GM23248 (cell line): ENCODE data around the gene OOSP3. TPM values are rescaled to one million over a fixed set of nuclear protein-coding genes. Genes with fewer than 3 reads are reported as not detected.

Experiments
- DNase-seq: peaks from one replicate; pipeline ENCODE4 v3.0.0-alpha.2; 2015
- H2AFZ ChIP-seq: fragments of 200-600 bp; sonication (generic); 2 replicates; pipeline ENCODE4 v1.6.1; 2016; ENCODE audit warnings: antibody characterized with exemption
- H3F3A ChIP-seq: fragments of 200-600 bp; sonication (generic); 2 replicates; pipeline ENCODE4 v1.6.1; 2016; ENCODE audit warnings: mild to moderate bottlenecking, antibody characterized with exemption, mixed run types; ENCODE audit not compliant: insufficient read depth
- H3K27ac ChIP-seq: fragments of 200-600 bp; sonication (generic); 2 replicates; pipeline ENCODE4 v1.5.1; 2016; ENCODE audit warnings: mild to moderate bottlenecking
- H3K27me3 ChIP-seq: fragments of 200-600 bp; sonication (generic); replicated peaks from 2 replicates; pipeline ENCODE4 v1.6.1; 2016; ENCODE audit warnings: mild to moderate bottlenecking; ENCODE audit not compliant: insufficient read depth
- H3K36me3 ChIP-seq: fragments of 200-600 bp; sonication (generic); 2 replicates; pipeline ENCODE4 v1.6.1; 2016; ENCODE audit warnings: low read depth, mild to moderate bottlenecking
- H3K4me1 ChIP-seq: fragments of 200-600 bp; sonication (generic); 2 replicates; pipeline ENCODE4 v1.6.1; 2016; ENCODE audit warnings: mild to moderate bottlenecking; ENCODE audit not compliant: insufficient read depth
- H3K4me2 ChIP-seq: fragments of 200-600 bp; sonication (generic); one replicate; pipeline ENCODE4 v1.6.1; 2016; ENCODE audit warnings: mild to moderate bottlenecking; ENCODE audit not compliant: unreplicated experiment
- H3K4me3 ChIP-seq: fragments of 200-600 bp; sonication (generic); 2 replicates; pipeline ENCODE4 v1.5.1; 2016; ENCODE audit warnings: mild to moderate bottlenecking
- H3K79me2 ChIP-seq: fragments of 200-600 bp; sonication (generic); 2 replicates; pipeline ENCODE4 v1.6.1; 2016; ENCODE audit warnings: mild to moderate bottlenecking; ENCODE audit not compliant: insufficient read depth
- H3K9ac ChIP-seq: fragments of 200-600 bp; sonication (generic); 2 replicates; pipeline ENCODE4 v1.6.1; 2016; ENCODE audit warnings: mild to moderate bottlenecking
- H3K9me2 ChIP-seq: fragments of 200-600 bp; sonication (generic); 2 replicates; pipeline ENCODE4 v1.6.1; 2016; ENCODE audit warnings: mixed run types, mild to moderate bottlenecking, moderate library complexity; ENCODE audit not compliant: insufficient read depth
- H3K9me3 ChIP-seq: fragments of 200-600 bp; sonication (generic); one replicate; pipeline ENCODE4 v1.6.1; 2017; ENCODE audit warnings: low read depth
- H4K20me1 ChIP-seq: fragments of 200-600 bp; sonication (generic); 2 replicates; pipeline ENCODE4 v1.6.0; 2016; ENCODE audit not compliant: insufficient read depth
- EZH2 ChIP-seq: fragments of 200-600 bp; sonication (generic); IDR thresholded peaks from 2 replicates; pipeline ENCODE4 v1.6.1; 2018; ENCODE audit warnings: antibody characterized with exemption, mild to moderate bottlenecking; ENCODE audit not compliant: insufficient read depth, poor library complexity, severe bottlenecking
- EZH2phosphoT487 ChIP-seq: fragments of 200-600 bp; sonication (generic); IDR thresholded peaks from 2 replicates; pipeline ENCODE4 v1.6.1; 2018; ENCODE audit warnings: antibody characterized with exemption, moderate library complexity, mild to moderate bottlenecking, low read depth; ENCODE audit not compliant: insufficient read depth
- WGBS, 2 experiments: methylation state at CpG; one replicate each; pipeline ENCODE4 v1.1.6; 2015 to 2017; ENCODE audit warnings: low lambda C conversion rate in 2 of 2, low coverage in 1 of 2; ENCODE audit errors: missing lambda C conversion rate in 2 of 2; 5-methylcytosine and 5-hydroxymethylcytosine counted together
- in situ Hi-C: fragments of 300-500 bp; cut with MboI; formaldehyde crosslinking; loops from 2 replicates; pipeline ENCODE4 v1.15.0; 2020
- polyA plus RNA-seq: library from polyadenylated mRNA; unstranded; fragments of >200 nt; fragmentation: Nextera tagmentation; extraction: Ambion mirVana; gene quantifications from 2 replicates; pipeline ENCODE4 v1.2.1, GENCODE V29; 2016
- total RNA-seq: library from RNA; depleted of rRNA; stranded (reverse); fragments of >200 nt; shearing (Covaris generic); gene quantifications from 2 replicates; pipeline ENCODE4 v1.2.3, GENCODE V29; 2014; rRNA removed

Gene OOSP3, protein sequence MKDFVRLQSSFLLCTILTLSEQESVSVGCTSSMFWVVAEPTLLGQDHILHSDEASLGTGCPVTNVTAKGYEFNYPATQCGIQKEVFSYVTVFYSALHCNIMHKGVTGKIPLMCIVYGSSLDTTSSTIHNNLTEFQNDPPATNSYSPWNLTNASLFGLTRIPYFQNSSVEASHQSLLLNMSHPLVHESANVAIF
- total RNA-seq, result not detected in 2 replicates
- polyA plus RNA-seq, result not detected in 2 replicates

DNA sequence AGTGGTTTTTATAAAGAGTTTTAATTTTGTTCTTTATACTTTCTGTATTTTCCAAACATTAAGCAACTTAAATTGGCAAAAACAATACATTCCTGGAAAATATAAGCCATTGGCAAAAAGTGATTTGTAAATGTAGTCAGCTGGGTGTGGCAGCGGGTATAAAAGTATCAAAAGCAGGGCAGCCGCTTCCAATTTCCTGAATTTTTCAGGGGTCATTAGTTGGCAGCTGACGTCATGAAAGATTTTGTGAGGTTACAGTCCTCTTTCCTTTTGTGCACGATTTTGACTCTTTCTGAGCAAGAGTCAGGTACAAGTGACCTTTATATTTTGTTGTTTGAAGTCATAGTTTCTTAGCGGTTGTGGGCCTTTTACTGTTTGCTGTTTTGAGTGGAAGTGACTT, at the start of gene OOSP3:
TSS of gene OOSP3 (plus strand) at position 208 of the 400 bp plus-strand sequence. CDS start at position 235, 27 bp downstream.
- H3K4me3 ChIP-seq, result no peak within 1 kb of the TSS
- TF ChIP-seq EZH2phosphoT487 (no peak), EZH2 (no peak)
- no peak for DNase-seq
- H3K4me2 ChIP-seq, result no peak within 1 kb of the TSS
- no peaks in the 10 kb centered on the region for H3K27me3 ChIP-seq
- 11 to 12% methylated on average over 5 of the region's 5 CpGs for WGBS, 2 experiments
- no peaks in the 10 kb centered on the region for H3K4me1 ChIP-seq
- H3F3A ChIP-seq, result no peaks in the 10 kb centered on the region
- H2AFZ ChIP-seq, result no peak within 1 kb of the TSS
- no peaks in the 10 kb centered on the region for H4K20me1 ChIP-seq
- no peaks in the 10 kb centered on the region for H3K79me2 ChIP-seq
- H3K9me2 ChIP-seq, result no peaks in the 10 kb centered on the region
- in situ Hi-C loops, result no loop called here
- no peak within 1 kb of the TSS for H3K9ac ChIP-seq
- no peaks in the 10 kb centered on the region for H3K9me3 ChIP-seq
- H3K27ac ChIP-seq, result no peak within 1 kb of the TSS
- H3K36me3 ChIP-seq, result no peaks in the 10 kb centered on the region

DNA sequence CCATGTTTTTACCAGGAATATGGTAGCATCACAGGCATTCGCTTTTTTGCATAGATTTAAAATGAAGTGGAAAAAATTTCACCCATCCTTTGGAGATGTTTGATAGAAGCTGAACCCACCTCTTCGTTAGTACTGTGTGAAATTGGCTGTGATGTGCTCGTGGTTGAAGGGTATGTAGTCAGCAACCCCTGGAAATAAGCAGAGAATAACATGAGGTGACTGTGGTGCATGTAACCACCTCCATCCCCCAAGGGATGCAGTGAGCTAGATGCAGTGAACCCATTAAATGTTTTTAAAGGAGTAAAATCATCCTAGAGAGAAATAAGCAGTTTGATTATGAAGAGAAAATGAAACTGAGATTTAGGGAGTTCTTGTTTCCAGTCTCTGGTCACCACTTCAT, 49.2 kb upstream of the OOSP3 start:
- DNase-seq, result no peak
- no peaks in the 10 kb centered on the region for H3K36me3 ChIP-seq
- H3K4me1 ChIP-seq, result no peaks in the 10 kb centered on the region
- H3K9ac ChIP-seq, result no peak overlapping the region
- no peaks in the 10 kb centered on the region for H3K9me3 ChIP-seq
- H3K27ac ChIP-seq, result no peak overlapping the region
- no peaks in the 10 kb centered on the region for H4K20me1 ChIP-seq
- in situ Hi-C loops, result no loop called here
- TF ChIP-seq EZH2phosphoT487, result no peak
- no peak for TF ChIP-seq EZH2
- H3K27me3 ChIP-seq, result no peaks in the 10 kb centered on the region
- no peaks in the 10 kb centered on the region for H3K9me2 ChIP-seq
- no peaks in the 10 kb centered on the region for H3F3A ChIP-seq
- 28 to 30% methylated on average over 3 of the region's 3 CpGs for WGBS, 2 experiments
- H3K4me2 ChIP-seq, result no peak overlapping the region
- no peaks in the 10 kb centered on the region for H3K79me2 ChIP-seq
- no peak overlapping the region for H2AFZ ChIP-seq
- H3K4me3 ChIP-seq, result no peak overlapping the region

DNA sequence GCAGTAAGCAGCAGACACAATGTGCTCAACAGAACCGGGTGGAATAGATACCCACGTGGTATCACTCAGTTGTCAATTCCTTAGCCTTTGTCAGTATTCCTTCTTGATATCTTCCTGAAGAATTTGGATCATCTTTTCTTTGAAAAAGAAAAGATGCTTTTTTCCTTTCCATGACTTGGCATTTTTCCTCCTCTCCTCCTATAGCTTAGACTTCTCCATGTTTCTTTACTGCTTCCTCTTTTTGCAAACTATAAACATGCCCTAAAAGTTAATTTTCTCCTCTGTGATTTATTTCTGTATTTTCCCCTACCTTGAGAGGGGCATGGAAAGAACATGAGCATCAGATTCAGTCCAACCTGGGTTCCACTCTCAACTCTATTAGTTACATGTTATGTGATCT, 45.0 kb upstream of the OOSP3 start:
- in situ Hi-C loops, result no loop called here
- no peaks in the 10 kb centered on the region for H3K9me2 ChIP-seq
- H3F3A ChIP-seq, result no peaks in the 10 kb centered on the region
- no peaks in the 10 kb centered on the region for H4K20me1 ChIP-seq
- H3K4me2 ChIP-seq, result no peak overlapping the region
- no peak overlapping the region for H3K9ac ChIP-seq
- no peaks in the 10 kb centered on the region for H3K9me3 ChIP-seq
- 22 to 24% methylated on average over 2 of the region's 2 CpGs for WGBS, 2 experiments
- H3K36me3 ChIP-seq, result no peaks in the 10 kb centered on the region
- H3K79me2 ChIP-seq, result no peaks in the 10 kb centered on the region
- no peak for TF ChIP-seq EZH2phosphoT487
- TF ChIP-seq EZH2, result no peak
- no peak overlapping the region for H3K4me3 ChIP-seq
- H3K27me3 ChIP-seq, result no peaks in the 10 kb centered on the region; the same call in 1 of the 2 replicates
- H3K4me1 ChIP-seq, result no peaks in the 10 kb centered on the region
- DNase-seq, result no peak
- H3K27ac ChIP-seq, result no peak overlapping the region
- no peak overlapping the region for H2AFZ ChIP-seq

DNA sequence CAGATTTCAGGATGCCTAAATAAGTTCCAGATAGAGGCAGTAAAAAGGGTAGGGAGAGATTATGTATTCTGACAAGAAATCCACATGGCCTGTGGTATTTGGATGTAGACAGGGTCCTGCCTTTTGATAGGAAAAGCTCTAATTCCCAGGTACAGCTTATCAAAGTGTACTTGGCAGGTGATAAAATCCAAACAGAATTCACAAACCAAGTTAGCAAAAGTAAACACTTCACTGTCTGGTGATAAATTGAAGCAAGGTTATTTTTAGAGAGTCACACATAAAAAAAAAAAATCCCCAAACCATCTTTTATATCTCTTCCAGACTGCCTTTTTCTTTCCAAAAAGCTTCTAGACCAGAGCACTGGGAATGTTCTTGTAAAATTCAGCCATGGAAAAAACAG, 39.0 kb upstream of the OOSP3 start:
- H3K36me3 ChIP-seq, result no peaks in the 10 kb centered on the region
- H3K79me2 ChIP-seq, result no peaks in the 10 kb centered on the region
- no peak for DNase-seq
- H3K4me3 ChIP-seq, result no peak overlapping the region
- H3K27me3 ChIP-seq, result no peaks in the 10 kb centered on the region; the same call in 1 of the 2 replicates
- no peak overlapping the region for H3K4me2 ChIP-seq
- in situ Hi-C loops, result no loop called here
- no peak overlapping the region for H2AFZ ChIP-seq
- no peaks in the 10 kb centered on the region for H3F3A ChIP-seq
- no peaks in the 10 kb centered on the region for H4K20me1 ChIP-seq
- no peaks in the 10 kb centered on the region for H3K4me1 ChIP-seq
- no peak overlapping the region for H3K27ac ChIP-seq
- no peaks in the 10 kb centered on the region for H3K9me2 ChIP-seq
- TF ChIP-seq EZH2phosphoT487, result no peak
- TF ChIP-seq EZH2, result no peak
- H3K9me3 ChIP-seq, result no peaks in the 10 kb centered on the region
- no peak overlapping the region for H3K9ac ChIP-seq
